ENCODE measurements around the gene PSMA5.

GRCh38 chr1:109443476-109443875 is 17.2 kb upstream of the PSMA5 start:
- TF ChIP-seq CTCF (IDR thresholded peaks at IDR 0.05) = no peak
- TF ChIP-seq POLR2A (IDR thresholded peaks at IDR 0.05) = no peak
- TF ChIP-seq POLR2AphosphoS5 (IDR thresholded peaks at IDR 0.05) = no peak

Measured in breast epithelium (tissue), 3 donors.